Kasumi-1 (cell line): ENCODE results near the gene BARHL2.

ENCODE experiments used
- DNase-seq, 2 experiments: peaks; one replicate each; lab custom pipeline; 2025; lab: John Stamatoyannopoulos, UW

The BARHL2 gene

GRCh38 chr1:90724926-90725656, 8.0 kb upstream of the BARHL2 start:
- DNase-seq, result no peak

- no peak for DNase-seq
Observed at GRCh38 chr1:90724361-90724760, 7.3 kb upstream of the BARHL2 start.

GRCh38 chr1:90723590-90724108, 6.5 kb upstream of the BARHL2 start:
- DNase-seq, result no peak

- no peak for DNase-seq
Observed at GRCh38 chr1:90722874-90723589, 5.9 kb upstream of the BARHL2 start.

- DNase-seq, result peak; percentile 70 to 83
Observed at GRCh38 chr1:90721210-90722194, 4.4 kb upstream of the BARHL2 start.

- no peak for DNase-seq
Observed at GRCh38 chr1:90720145-90720636, 3.1 kb upstream of the BARHL2 start.

- DNase-seq, result no peak
Observed at GRCh38 chr1:90719330-90720144, 2.4 kb upstream of the BARHL2 start.

GRCh38 chr1:90718411-90719329, 1.6 kb upstream of the BARHL2 start:
- no peak for DNase-seq

GRCh38 chr1:90717665-90718410, 736 bp upstream of the BARHL2 start:
- DNase-seq, result peak; percentile 24 to 33

GRCh38 chr1:90717356-90717664, 208 bp upstream of the BARHL2 start:
- no peak for DNase-seq

GRCh38 chr1:90716243-90716551, 905 bp downstream of the BARHL2 start:
- no peak for DNase-seq

GRCh38 chr1:90715309-90715708, 1.8 kb downstream of the BARHL2 start:
- no peak for DNase-seq

GRCh38 chr1:90714521-90714951, 2.6 kb downstream of the BARHL2 start:
- no peak for DNase-seq

- DNase-seq, result no peak
Observed at GRCh38 chr1:90713741-90714509, 3.2 kb downstream of the BARHL2 start.

- DNase-seq, result no peak
Observed at GRCh38 chr1:90712915-90713730, 4.0 kb downstream of the BARHL2 start.

- DNase-seq, result no peak
Observed at GRCh38 chr1:90712153-90712856, 4.8 kb downstream of the BARHL2 start.

GRCh38 chr1:90711696-90712095, 5.4 kb downstream of the BARHL2 start:
- DNase-seq, result no peak
